GM10266 (cell line): Measurements from ENCODE around the gene APOA4.

Experiments
- DNase-seq: peaks from one replicate; pipeline ENCODE4 v3.0.0; 2012; ENCODE audit errors: extremely low spot score
- TF ChIP-seq, protein P1 (sequence below): IDR thresholded peaks from 2 replicates; pipeline ENCODE4 v1.5.1; 2012; ENCODE audit warnings: mild to moderate bottlenecking, low read depth; ENCODE audit not compliant: control insufficient read depth, insufficient read depth; ENCODE audit errors: missing control alignments

The APOA4 gene

DNA sequence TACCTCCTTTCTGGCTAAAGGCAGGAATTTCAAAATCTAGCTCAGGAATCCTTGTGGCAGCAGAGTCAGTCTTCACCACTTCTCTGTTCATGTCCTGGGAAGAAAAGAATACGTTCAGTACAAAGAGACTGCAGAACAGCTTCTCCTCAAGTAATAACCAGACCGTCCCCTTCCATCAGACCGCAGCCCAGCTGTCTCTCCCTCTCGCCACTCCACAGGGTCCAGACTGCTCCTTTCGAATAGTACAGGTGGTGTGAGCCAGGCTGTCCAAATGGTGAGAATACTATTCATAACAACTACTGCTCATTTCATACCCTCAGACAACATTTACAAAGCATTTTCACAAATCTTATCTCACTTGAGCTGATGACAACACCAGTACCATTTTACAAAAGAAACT is 36.1 kb downstream of the APOA4 start:
- TF ChIP-seq, protein P1, sequence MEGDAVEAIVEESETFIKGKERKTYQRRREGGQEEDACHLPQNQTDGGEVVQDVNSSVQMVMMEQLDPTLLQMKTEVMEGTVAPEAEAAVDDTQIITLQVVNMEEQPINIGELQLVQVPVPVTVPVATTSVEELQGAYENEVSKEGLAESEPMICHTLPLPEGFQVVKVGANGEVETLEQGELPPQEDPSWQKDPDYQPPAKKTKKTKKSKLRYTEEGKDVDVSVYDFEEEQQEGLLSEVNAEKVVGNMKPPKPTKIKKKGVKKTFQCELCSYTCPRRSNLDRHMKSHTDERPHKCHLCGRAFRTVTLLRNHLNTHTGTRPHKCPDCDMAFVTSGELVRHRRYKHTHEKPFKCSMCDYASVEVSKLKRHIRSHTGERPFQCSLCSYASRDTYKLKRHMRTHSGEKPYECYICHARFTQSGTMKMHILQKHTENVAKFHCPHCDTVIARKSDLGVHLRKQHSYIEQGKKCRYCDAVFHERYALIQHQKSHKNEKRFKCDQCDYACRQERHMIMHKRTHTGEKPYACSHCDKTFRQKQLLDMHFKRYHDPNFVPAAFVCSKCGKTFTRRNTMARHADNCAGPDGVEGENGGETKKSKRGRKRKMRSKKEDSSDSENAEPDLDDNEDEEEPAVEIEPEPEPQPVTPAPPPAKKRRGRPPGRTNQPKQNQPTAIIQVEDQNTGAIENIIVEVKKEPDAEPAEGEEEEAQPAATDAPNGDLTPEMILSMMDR = no peak
- no peak for DNase-seq

DNA sequence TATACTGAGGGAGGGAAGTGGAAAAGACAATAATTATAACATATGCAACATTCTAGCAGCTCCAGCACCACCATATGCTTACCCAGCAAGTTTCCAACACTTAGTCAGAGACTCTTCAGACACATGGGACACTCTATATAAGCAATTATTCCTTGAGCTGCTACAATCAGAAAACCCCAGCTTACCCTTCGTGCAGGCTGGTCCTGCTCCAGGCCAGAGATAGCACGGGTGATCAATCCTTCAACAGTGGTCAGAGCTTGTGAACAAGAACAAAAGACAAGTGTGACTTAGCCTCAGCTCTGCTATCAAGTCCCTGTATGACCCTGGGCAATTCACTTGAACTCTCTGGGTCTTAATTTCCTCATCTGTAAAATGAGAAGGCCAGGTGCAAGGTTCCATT is 36.8 kb downstream of the APOA4 start:
- no peak for DNase-seq
- TF ChIP-seq, protein P1 = no peak

DNA sequence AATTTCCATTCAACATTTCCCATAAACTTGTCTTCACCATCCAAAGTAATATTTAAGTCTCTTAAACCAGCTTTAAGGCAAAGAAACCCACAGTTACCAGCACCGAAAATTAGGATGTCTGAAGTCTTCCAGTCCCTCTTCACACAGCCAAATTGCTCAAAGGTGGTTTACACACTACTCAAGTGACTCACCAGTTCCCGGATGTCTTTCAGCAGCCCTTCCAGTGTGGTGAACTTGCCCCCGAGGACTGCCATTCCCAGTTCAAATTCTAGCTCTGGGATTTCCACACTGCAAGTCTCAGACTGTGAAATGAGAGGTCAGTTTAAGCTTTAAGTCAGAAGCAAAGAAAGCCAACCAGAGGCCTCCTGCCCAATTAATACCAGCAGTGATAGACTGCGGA is 40.4 kb downstream of the APOA4 start:
- DNase-seq = no peak
- TF ChIP-seq, protein P1 = no peak

DNA sequence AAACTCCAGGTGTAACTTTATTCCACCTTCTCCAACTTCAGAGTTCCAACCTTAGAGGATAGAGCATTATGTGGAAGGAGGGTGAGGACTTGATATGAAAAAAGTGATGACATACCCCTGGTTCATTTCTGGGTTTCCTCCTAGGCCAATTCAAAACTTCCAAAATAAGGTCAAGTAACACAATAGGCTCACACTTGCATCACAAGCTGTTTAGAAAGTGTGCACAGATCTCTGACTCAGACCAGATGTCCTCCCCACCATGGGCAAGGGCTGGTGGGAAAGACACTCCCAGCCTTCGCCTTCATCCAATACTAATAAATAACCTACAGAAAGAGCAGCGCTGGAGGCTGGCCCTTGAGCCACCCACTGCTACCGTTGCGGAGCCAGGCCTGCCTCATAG is 44.5 kb downstream of the APOA4 start:
- no peak for DNase-seq
- TF ChIP-seq, protein P1 = no peak

DNA sequence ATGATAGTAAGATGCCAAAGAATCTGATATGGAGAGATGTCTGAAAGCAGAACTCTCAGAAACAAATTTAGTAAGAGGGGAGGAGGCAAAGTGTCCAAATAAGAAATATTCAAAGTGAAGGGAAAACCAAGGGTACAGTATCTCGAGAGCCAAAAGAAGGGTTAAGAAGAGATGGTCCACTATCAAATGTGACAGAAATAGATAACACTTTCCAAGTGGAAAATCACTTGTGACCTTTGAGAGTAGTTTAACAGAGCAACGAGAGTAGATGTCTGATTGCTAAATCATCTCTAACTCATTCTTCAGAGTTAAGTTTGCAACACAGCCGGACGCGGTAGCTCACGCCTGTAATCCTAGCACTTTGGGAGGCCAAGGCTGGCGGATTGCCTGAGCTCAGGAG is 46.0 kb downstream of the APOA4 start:
- TF ChIP-seq, protein P1 = no peak
- DNase-seq = no peak

DNA sequence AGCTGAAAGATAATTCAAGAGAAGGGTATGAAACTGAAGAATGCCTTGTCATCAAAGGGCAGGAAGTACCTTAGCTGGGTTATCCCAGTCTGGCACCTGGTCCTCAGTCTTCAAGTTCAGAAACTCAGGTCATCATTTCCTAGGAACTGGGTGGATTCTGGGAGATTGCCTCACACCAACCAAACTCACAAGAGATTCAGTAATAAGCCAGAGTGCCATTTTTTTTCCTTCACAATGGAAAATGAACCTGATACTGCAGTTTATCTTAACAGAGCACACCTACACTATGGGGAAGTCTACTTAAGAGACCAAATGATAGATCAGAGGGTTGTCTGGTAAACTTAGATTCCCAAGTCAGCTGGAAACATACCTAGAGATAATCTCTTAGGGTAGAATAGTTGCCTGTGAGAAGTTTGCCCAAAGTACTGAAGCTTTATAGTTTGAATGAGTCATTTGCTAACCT is 46.6 kb downstream of the APOA4 start:
- TF ChIP-seq, protein P1 = no peak
- DNase-seq = no peak

DNA sequence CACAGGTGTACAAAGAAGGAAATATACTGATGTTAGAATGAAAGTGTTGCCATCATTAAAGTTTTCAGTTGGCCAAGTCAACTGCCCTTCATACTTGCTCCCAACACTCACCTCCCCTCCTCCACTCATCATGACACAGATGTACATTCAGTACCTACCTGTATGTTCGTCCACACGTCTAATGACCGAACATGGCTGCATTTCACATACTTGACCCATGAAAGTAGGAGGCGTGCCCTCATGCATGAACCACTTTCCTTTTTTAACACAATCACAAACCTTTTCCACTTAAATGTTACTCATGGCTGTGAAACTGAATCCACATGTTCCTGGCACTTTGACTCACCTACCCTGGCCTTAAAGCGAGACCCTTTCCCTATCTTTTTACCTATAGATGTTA is 47.1 kb downstream of the APOA4 start:
- TF ChIP-seq, protein P1 = no peak

More for the DNA sequence above, 47.1 kb downstream of the APOA4 start:
- DNase-seq = no peak
